Right kidney (tissue), 9 donors: ENCODE data around the gene CHIC2.
A peak's percentile ranks its signal among the peaks of the same experiment; 100 is the strongest.
"Not testable (repeated sequence)": the region's sequence is repeated elsewhere in the genome, so short reads cannot be mapped to it uniquely, and the experiment has no call there.

Experiments
- DNase-seq: peaks from one replicate; pipeline ENCODE4 v3.0.0-alpha.2; 2016
- long read RNA-seq, 8 donors: transcript quantifications; one replicate each; lab custom pipeline, GENCODE V29; 2026

The CHIC2 gene
- long read RNA-seq, donor 1, transcript CHIC2-201 (6 exons, 1,194 nt) = major isoform, 20 of 21 reads
- long read RNA-seq, donor 1, partial matches to known transcripts = 0 of 21 reads
- long read RNA-seq, donor 1, other reads (novel, unspliced or antisense) = 0 of 21 reads
- long read RNA-seq, donor 2, transcript CHIC2-201 (6 exons, 1,194 nt) = major isoform, 8 of 9 reads
- long read RNA-seq, donor 2, partial matches to known transcripts = 0 of 9 reads
- long read RNA-seq, donor 2, other reads (novel, unspliced or antisense) = 0 of 9 reads
- long read RNA-seq, donor 3, transcript CHIC2-201 (6 exons, 1,194 nt) = major isoform, 12 of 12 reads
- long read RNA-seq, donor 3, partial matches to known transcripts = 0 of 12 reads
- long read RNA-seq, donor 3, other reads (novel, unspliced or antisense) = 0 of 12 reads
- long read RNA-seq, donor 4, transcript CHIC2-201 (6 exons, 1,194 nt) = major isoform, 17 of 17 reads
- long read RNA-seq, donor 4, partial matches to known transcripts = 0 of 17 reads
- long read RNA-seq, donor 4, other reads (novel, unspliced or antisense) = 0 of 17 reads
- long read RNA-seq, donor 5, transcript CHIC2-201 (6 exons, 1,194 nt) = major isoform, 11 of 15 reads
- long read RNA-seq, donor 5, partial matches to known transcripts = 0 of 15 reads
- long read RNA-seq, donor 5, other reads (novel, unspliced or antisense) = 0 of 15 reads
- long read RNA-seq, donor 6, transcript CHIC2-201 (6 exons, 1,194 nt) = major isoform, 12 of 13 reads
- long read RNA-seq, donor 6, partial matches to known transcripts = 0 of 13 reads
- long read RNA-seq, donor 6, other reads (novel, unspliced or antisense) = 0 of 13 reads
- long read RNA-seq, donor 7, transcript CHIC2-201 (6 exons, 1,194 nt) = major isoform, 22 of 24 reads
- long read RNA-seq, donor 7, partial matches to known transcripts = 0 of 24 reads
- long read RNA-seq, donor 7, other reads (novel, unspliced or antisense) = 0 of 24 reads
- long read RNA-seq, donor 8, transcript CHIC2-201 (6 exons, 1,194 nt) = major isoform, 7 of 9 reads
- long read RNA-seq, donor 8, partial matches to known transcripts = 0 of 9 reads
- long read RNA-seq, donor 8, other reads (novel, unspliced or antisense) = 0 of 9 reads

GRCh38 chr4:54064317-54065111, at the start of gene CHIC2:
Gene CHIC2, minus strand, starts transcription at chr4:54064605. Its CDS starts 305 bp downstream, at chr4:54064300.
- DNase-seq = peak; percentile 91

- not testable (repeated sequence) for DNase-seq
Measured at GRCh38 chr4:54113206-54113605, 48.8 kb upstream of the CHIC2 start.

DNA sequence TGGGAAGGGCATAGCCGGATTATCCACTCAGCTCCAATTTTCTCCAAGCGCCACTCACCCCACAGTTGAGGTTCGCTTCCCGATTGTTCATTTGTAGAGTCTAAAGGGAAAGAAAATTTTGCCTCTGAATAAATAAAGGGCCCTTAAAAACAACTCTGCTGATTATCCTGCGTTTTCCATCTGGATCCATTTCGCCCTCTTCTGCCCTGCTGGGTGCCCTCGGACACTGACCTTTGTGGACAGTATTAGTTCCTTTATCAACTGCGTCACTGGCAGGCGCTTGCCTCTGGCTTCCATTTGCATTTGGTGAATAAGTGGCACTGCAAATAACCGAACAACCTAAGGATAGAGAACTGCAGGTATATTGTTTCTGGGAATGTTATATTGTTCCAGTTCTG, 45.6 kb upstream of the CHIC2 start:
- DNase-seq = no peak

- peak; percentile 49 for DNase-seq
Measured at GRCh38 chr4:54109241-54110018, 45.0 kb upstream of the CHIC2 start.

GRCh38 chr4:54107951-54108748, 43.7 kb upstream of the CHIC2 start:
- peak; percentile 41 for DNase-seq

- no peak for DNase-seq
Measured at GRCh38 chr4:54104907-54105306, 40.5 kb upstream of the CHIC2 start.

DNA sequence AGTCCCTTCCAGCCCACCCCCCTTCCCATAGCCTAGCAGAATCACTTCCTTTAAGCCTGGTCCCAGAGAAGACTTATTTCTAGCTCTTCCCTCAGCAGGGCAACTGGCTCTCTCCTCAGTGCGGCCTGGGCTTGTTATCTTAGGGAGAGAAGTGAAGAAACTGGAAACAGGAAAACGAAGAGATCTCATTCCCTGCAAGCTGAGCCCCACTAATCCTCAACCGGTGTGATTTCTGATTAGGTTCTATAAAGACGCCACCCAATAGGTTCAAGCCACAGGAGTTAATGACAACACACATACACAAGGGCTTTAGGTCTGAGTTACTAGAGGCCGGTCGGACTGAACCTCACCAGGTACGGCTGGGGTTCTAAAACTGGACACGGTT, 38.8 kb upstream of the CHIC2 start:
- DNase-seq = no peak

DNA sequence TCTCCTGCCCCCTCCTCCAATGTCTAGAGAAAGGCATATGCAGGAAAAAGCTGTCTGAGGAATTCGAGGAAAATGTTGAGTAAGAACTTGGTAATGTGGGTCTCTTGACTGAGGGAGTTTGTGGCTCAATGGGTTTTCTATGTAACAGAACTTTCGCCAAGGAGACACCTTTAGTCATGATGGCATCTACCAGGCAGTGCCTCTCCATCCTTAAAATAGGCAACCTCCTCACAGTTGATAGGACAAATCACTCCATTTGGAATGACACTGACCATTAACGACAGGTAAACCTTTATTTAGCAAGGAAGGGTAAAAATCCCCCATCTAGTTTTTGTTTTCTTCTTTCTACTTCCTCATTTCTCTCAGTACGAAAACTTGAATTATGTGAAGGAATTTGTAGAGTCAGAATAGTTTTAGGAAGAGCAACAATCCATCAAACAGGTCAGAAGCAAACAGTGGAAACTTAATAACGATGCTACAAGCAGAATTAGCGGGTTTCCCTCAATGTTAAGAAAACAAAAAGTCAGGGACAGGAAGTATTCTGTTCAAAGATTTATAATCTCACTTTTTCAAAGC, 38.2 kb upstream of the CHIC2 start:
- DNase-seq = peak; percentile 18

DNA sequence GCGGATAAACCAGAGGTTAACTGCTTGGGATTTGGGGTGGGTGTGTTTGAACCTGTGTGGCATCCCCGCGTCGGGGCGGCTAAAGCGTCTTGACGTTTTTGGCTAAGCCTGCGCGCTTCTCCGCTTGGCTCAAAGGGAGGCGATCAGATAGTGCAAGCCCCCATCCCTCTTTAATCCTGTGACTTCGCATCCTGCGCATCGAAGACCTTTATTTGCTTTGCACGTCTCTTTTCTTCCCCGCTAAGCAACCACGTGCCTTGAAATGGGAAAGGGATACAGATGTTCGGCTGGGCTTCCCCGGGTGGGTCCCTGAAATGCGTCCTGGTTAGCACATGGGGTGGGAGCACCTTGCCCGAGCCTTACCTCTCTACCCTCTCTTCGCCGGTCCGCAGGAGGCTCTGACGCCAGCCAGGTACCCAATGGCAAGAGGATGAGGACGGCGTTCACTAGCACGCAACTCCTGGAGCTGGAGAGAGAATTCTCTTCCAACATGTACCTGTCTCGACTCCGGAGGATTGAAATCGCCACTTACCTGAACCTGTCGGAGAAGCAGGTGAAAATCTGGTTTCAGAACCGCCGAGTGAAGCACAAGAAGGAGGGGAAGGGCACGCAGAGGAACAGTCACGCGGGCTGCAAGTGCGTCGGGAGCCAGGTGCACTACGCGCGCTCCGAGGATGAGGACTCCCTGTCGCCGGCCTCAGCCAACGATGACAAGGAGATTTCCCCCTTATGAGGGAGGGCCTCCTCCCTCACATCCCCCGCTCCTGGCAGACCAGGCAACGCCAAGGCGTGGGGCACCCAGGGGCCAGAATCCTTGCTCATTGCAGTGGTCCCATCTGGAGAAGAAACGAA, 37.0 kb upstream of the CHIC2 start:
- DNase-seq = peak; percentile 57

- DNase-seq = peak; percentile 60
Measured at GRCh38 chr4:54100595-54101189, 36.3 kb upstream of the CHIC2 start.

DNA sequence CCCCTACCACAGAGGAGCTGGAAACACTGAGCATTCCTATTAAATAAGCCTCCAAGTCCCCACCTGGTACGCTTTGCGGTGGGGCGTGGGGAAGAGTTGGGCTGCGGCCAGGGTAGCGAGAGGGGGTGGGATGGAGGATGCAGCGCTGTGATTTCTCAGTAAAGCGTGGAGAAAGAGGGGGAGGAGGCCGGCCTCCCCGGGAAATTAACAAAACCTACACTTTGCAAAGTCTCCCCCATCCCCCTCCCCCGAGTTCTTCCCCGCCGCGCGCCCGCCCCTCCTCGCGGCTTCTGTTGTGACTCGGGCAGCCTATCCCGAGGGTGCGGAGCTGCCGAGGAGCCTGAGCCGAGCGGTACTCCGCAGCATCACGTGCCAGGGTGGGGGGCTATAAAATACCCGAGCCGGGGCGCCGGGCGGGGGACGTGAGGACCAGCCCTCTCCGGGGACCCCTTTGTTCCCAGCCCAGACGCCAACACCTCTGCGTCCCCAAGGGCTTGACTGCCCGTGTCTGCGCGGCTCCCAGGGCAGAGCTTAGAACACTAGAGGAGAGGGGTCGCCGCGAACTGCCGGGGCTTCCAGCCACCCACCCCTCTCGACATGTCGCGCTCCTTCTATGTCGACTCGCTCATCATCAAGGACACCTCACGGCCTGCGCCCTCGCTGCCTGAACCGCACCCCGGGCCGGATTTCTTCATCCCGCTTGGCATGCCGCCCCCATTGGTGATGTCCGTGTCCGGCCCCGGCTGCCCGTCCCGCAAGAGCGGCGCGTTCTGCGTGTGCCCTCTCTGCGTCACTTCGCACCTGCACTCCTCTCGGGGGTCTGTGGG, 35.6 kb upstream of the CHIC2 start, which contains the start of gene GSX2:
TSS of gene GSX2 (plus strand) at position 416 of the 827 bp plus-strand sequence. CDS start at position 598, 182 bp downstream.
- DNase-seq = peak; percentile 53

DNA sequence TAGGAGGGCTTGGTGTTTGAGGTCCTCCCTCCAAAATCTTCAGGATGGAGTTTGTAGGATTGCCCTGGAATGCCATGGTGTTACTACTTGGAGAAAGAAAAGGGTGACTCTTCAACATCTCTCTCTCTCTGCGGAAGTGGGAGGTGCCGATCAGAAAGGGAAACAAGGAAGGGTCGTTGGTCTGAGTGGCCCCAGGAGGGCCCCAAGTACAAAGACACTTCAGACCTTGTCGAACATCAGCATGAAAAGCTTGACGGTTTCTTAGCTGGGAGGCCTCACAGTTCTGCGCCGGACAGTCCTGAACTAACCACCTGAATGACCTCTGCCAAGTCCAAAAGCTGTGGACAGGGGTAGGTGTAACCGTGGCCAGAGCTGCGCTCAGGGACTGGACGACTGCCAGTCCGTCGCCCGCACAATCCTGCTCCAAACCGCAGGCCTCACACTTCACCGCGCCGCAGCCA, 34.9 kb upstream of the CHIC2 start:
- DNase-seq = peak; percentile 49

- DNase-seq = no peak
Measured at GRCh38 chr4:54098375-54098774, 34.0 kb upstream of the CHIC2 start.

DNA sequence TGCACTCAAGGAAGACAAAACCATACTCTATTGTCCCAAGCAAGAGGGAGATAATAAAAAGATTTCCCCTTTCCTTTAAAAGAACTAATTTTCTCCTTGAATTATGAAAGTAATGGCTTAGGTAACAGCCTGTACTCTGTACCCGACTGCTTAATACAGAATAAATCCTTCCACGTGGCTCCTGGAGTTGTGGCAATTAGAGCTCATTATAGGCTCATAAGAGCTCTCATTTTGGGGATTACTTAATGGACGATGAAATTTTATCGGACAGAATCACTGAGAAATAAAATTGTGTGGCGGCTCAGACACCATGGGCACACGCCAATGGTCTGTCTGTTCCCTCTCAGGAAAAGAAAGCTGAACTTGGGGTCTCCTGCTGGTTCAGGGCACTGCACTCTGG, 32.7 kb upstream of the CHIC2 start:
- DNase-seq = no peak

- peak; percentile 34 for DNase-seq
Measured at GRCh38 chr4:54096295-54096962, 32.0 kb upstream of the CHIC2 start.

GRCh38 chr4:54095110-54095825, 30.9 kb upstream of the CHIC2 start:
- peak; percentile 42 for DNase-seq
